ENCODE data around the gene RUNX2.

RUNX2 gene

DNA sequence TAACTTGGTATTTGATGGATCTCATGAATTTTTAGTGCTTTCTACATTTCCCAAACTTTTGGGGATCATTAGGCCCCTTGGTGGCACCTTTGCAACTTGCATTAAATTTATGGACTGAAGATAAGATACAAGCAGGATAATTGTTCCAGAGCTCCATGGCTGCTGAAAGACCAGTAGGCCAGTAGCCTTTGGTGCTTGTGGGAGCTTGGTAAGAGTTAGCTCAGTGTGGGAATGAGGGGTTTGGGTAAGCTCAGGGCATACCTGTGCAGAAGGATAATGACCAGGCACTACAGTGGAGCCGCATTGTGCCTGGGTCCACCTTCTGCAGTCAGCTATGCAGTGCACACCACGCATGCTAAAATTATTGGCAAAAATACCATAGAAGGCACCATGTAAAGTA, 290.1 kb downstream of the RUNX2 start:
- ATAC-seq: no peak
- no peak for TF ChIP-seq ZFP30 (CRISPR knock-in tag; IDR thresholded peaks at IDR 0.05)

DNA sequence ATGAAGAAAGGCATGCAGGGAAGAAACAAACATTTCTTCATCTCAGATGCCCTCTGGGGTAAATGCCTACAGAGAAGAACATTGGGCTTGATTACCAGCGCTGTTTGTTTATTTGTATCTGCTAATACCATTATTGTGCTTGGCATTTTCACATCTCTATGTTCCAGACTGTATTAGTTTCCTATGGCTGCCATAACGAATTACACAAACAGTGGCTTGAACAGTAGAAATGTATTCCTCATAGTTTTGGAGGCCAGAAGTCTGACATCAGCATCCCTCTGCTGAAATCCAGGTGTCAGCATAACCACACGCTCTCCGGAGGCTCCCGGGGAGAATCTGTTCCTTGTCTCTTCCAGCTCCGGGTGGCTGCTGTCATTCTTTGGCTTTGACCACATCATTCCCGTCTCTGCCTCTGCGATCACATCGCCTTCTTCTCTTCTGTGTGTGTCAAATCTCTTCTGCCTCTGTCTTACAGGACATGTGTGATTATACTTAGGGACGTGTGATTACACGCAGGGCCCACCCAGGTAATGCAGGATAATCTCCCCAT, 291.2 kb downstream of the RUNX2 start:
- TF ChIP-seq CSDC2 (CRISPR knock-in tag; IDR thresholded peaks at IDR 0.05): no peak
- no peak for TF ChIP-seq GLIS3 (CRISPR knock-in tag; IDR thresholded peaks at IDR 0.05)
- TF ChIP-seq TSHZ2 (CRISPR knock-in tag; IDR thresholded peaks at IDR 0.05): no peak
- TF ChIP-seq PPARA (CRISPR knock-in tag; IDR thresholded peaks at IDR 0.05; ENCODE audit: borderline replicate concordance): no peak
- no peak for TF ChIP-seq ZNF8 (CRISPR knock-in tag; IDR thresholded peaks at IDR 0.05)
- TF ChIP-seq TCF4 (CRISPR knock-in tag; IDR thresholded peaks at IDR 0.05; ENCODE audit: borderline replicate concordance): no peak
- TF ChIP-seq TOX (CRISPR knock-in tag; IDR thresholded peaks at IDR 0.05; ENCODE audit: borderline replicate concordance): no peak
- TF ChIP-seq ESRRG (CRISPR knock-in tag; IDR thresholded peaks at IDR 0.05): no peak
- TF ChIP-seq, protein P1, sequence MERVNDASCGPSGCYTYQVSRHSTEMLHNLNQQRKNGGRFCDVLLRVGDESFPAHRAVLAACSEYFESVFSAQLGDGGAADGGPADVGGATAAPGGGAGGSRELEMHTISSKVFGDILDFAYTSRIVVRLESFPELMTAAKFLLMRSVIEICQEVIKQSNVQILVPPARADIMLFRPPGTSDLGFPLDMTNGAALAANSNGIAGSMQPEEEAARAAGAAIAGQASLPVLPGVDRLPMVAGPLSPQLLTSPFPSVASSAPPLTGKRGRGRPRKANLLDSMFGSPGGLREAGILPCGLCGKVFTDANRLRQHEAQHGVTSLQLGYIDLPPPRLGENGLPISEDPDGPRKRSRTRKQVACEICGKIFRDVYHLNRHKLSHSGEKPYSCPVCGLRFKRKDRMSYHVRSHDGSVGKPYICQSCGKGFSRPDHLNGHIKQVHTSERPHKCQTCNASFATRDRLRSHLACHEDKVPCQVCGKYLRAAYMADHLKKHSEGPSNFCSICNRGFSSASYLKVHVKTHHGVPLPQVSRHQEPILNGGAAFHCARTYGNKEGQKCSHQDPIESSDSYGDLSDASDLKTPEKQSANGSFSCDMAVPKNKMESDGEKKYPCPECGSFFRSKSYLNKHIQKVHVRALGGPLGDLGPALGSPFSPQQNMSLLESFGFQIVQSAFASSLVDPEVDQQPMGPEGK (CRISPR knock-in tag; IDR thresholded peaks at IDR 0.05; ENCODE audit: borderline replicate concordance): no peak
- TF ChIP-seq OSR1 (CRISPR knock-in tag; IDR thresholded peaks at IDR 0.05): no peak
- ATAC-seq: peak; percentile 39; the same call in 2 of the 3 replicates

DNA sequence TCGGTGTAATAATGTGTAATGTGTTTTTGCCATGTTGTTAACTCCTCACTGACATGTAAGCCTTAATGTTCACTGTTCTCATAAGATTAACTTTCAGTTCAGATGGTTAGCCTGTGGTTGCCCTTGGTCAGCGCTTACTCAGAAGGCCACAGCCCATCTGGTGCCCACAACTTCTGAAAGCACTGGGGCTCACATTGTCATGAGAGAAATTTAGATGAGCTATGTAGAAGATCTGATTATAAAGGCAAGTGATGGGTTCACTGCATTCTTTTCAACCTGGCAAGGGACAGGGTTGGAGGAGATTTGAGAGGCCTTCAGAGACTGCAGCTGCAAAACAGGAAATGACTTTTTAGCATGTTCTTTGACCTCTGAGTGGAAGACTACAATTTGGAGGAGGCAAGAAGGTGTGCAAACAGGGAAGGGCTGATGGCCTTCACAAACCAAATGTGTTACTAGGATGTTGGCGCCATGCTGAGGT, 291.9 kb downstream of the RUNX2 start:
- peak; percentile 55 for ATAC-seq

GRCh38 chr6:45624228-45624627, 296.1 kb downstream of the RUNX2 start:
- TF ChIP-seq ZNF70 (CRISPR knock-in tag; IDR thresholded peaks at IDR 0.05) (no peak), ZNF565 (CRISPR knock-in tag; conservative IDR thresholded peaks at IDR 0.05; ENCODE audit: low read depth) (no peak), ARNTL (CRISPR knock-in tag; IDR thresholded peaks at IDR 0.05; ENCODE audit: borderline replicate concordance, low read depth) (no peak), ZNF8 (CRISPR knock-in tag; IDR thresholded peaks at IDR 0.05) (no peak), RARB (CRISPR knock-in tag; IDR thresholded peaks at IDR 0.05) (no peak), TSHZ2 (CRISPR knock-in tag; IDR thresholded peaks at IDR 0.05) (no peak), ZFP3 (CRISPR knock-in tag; IDR thresholded peaks at IDR 0.05) (no peak), ZC3H10 (CRISPR knock-in tag; IDR thresholded peaks at IDR 0.05) (no peak), CSDC2 (CRISPR knock-in tag; IDR thresholded peaks at IDR 0.05) (no peak), GLIS3 (CRISPR knock-in tag; IDR thresholded peaks at IDR 0.05) (no peak)
- TF ChIP-seq, protein P2, sequence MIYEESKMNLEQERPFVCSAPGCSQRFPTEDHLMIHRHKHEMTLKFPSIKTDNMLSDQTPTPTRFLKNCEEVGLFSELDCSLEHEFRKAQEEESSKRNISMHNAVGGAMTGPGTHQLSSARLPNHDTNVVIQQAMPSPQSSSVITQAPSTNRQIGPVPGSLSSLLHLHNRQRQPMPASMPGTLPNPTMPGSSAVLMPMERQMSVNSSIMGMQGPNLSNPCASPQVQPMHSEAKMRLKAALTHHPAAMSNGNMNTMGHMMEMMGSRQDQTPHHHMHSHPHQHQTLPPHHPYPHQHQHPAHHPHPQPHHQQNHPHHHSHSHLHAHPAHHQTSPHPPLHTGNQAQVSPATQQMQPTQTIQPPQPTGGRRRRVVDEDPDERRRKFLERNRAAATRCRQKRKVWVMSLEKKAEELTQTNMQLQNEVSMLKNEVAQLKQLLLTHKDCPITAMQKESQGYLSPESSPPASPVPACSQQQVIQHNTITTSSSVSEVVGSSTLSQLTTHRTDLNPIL (CRISPR knock-in tag; IDR thresholded peaks at IDR 0.05; ENCODE audit: low read depth): no peak
- TF ChIP-seq, protein P1 (CRISPR knock-in tag; IDR thresholded peaks at IDR 0.05; ENCODE audit: borderline replicate concordance): no peak
- ATAC-seq: no peak

More for the DNA sequence above, 291.9 kb downstream of the RUNX2 start:
- TF ChIP-seq ZNF70 (CRISPR knock-in tag; IDR thresholded peaks at IDR 0.05) (no peak), ISL1 (CRISPR knock-in tag; IDR thresholded peaks at IDR 0.05) (no peak)
